ENCODE data around the gene FEN1.

The FEN1 gene, protein sequence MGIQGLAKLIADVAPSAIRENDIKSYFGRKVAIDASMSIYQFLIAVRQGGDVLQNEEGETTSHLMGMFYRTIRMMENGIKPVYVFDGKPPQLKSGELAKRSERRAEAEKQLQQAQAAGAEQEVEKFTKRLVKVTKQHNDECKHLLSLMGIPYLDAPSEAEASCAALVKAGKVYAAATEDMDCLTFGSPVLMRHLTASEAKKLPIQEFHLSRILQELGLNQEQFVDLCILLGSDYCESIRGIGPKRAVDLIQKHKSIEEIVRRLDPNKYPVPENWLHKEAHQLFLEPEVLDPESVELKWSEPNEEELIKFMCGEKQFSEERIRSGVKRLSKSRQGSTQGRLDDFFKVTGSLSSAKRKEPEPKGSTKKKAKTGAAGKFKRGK

GRCh38 chr11:61792310-61793082 is at the start of gene FEN1, which contains the start of gene TMEM258:
Gene FEN1 (plus strand): TSS chr11:61792911. CDS start chr11:61795362, 2,451 bp downstream.
Gene TMEM258 (minus strand): TSS chr11:61792599. CDS start chr11:61792558, 41 bp downstream.
- DNase-seq: peak; percentile 85

GRCh38 chr11:61743486-61744095 is 49.1 kb upstream of the FEN1 start:
- DNase-seq: no peak

- DNase-seq: no peak
These were observed 48.5 kb upstream of the FEN1 start for GRCh38 chr11:61744181-61744580.

- no peak for DNase-seq
These were observed 48.0 kb upstream of the FEN1 start for GRCh38 chr11:61744609-61745156.

DNA sequence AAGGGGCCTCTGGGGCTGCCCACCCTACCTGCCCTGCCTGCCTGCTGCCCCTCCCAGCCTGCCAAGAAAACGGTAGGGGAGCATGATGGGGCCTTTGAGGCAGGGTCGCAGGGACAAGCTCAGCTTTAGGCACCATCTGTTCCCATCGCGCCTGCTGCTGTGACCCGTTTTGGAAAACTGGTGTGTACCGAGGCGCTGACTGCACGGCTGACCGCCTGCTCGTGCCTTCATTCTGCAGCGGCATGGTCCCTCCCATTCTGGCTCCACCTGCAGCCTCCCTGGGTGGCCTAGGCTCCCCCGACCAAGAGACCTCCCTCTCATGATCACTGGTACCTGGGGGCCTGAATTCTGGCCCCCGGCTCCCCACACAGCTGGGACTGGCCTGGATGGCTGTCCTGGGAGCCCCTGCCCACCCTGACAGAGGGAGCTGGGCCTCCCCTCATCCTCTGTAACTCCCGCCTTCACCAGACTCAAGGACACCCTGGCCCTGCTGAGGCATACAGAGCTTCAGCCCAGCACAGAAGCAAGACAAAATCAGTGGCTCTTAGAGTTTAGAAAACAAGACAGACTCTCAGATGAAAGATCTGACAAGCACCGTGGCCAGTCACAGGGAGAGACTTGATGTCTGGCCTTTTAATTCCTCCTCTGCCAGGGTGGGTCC is 46.8 kb upstream of the FEN1 start:
- no peak for DNase-seq

- DNase-seq: no peak
These were observed 46.1 kb upstream of the FEN1 start for GRCh38 chr11:61746442-61747191.

GRCh38 chr11:61747192-61747966 is 45.3 kb upstream of the FEN1 start:
- peak; percentile 8 for DNase-seq

DNA sequence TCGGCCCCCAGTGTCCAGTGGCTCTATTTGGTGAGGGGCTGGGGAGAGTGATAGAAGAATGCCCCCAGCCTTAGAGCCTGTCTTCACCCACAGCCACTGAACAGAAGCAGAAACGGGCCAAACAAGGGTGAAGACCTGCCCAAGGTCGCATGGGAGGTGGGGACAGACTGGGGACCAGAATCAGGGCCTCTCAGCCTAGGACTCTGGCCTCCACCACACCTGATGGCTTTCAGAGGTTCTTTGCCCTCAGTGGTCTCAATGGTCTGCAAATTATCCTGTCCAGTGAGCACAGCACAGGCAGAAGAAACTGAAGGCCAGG is 44.8 kb upstream of the FEN1 start:
- no peak for DNase-seq

GRCh38 chr11:61749591-61750217 is 43.0 kb upstream of the FEN1 start:
- no peak for DNase-seq

DNA sequence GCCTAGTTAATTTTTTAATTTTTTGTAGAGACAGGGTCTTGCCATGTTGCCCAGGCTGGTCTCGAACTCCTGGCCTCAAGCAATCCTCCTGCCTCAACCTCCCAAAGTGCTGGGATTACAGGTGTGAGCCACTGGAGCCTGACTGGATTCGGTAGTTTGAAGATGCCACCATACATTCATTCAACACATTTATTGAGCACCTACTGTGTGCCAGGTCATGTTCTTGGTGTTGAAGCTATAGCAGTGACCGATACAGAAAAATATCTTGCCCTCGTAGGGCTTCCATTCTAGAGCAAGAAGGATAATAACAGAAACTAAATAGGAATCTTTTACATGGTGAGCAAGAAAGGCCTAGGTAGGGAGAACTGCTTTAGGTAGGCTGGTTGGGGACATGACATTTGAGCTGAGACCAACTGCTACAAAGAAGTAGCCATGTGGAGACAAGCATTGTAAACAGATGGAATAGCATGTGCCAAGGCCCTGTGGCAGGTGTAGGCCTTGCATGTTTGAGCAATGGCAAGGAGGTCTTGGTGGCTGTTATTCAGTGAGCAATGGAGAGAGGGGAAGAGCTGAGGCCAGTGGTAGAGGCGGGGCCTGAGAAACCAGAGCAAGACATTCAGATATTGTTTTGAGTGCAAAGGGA is 42.0 kb upstream of the FEN1 start:
- no peak for DNase-seq

- DNase-seq: no peak
These were observed 41.3 kb upstream of the FEN1 start for GRCh38 chr11:61751384-61751783.

DNA sequence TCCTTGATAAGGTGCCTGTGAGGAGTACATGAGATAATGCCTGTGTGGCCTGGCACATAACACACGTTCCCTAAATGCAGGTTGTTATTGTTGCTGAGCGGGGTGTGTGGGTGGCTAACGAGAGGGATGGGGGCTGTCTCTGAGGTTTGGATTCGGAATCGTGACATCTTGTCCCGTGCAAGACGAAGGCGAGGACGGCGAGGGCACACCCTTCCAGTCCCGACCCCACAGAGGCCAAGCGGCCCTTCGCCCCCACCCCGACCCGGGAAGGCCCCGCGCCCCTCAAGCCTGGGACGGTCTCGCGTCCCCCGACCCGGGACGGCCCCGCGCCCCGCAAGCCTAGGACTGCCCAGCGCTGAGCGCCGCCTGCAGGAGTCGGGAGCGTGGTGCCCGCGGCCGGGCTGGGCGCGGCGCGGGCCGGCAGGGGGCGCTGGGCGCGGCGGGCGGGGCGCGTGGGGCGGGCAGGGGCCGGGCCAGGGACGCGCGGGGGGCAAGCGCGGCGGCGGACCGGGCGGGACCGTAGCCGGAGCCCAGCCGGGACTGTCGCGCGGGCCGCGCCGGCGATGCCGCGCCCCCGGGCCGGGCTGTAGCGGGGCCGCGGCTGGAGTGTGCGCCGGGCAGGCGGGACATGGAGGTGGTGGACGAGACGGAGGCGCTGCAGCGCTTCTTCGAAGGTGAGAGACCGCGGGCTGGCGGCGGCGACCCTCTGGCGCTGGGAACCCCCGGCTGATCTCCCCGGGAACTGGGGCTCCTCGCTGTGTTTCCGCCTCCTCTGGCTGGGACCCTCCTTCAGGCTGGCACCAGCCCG is 40.4 kb upstream of the FEN1 start, which contains the start of gene MYRF:
TSS of gene MYRF (plus strand) at position 520 of the 808 bp plus-strand sequence. CDS start at position 629, 109 bp downstream.
- peak; percentile 19 for DNase-seq

DNA sequence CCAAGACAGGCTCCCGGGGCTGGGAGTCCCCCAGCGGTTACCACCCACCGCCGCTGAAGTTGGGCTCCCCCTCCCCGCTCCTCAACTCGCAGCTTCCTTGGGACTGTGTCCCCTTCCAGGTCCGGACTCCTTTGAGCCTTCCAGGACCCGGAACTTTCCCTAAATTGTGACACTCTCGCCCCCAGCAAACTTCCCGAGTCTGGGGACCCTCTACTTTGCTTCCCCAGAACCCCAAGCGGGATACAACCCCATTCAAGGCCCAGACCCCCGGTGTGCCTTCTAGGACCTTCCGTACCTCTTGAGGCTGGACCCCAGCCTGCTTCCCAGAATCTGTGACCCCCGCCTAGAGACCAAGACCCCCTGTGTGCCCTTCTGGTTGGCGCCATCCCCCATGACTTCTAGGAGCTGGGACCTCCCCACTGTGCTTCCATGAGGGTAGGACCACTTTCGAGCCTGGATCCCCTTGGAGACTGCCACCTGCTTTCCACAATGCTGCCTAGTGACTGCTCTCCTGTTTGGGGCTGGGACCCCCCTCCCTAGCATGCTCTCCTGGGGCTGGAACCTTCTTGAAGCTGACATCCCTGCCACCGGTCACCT is 39.7 kb upstream of the FEN1 start:
- no peak for DNase-seq

- no peak for DNase-seq
These were observed 39.0 kb upstream of the FEN1 start for GRCh38 chr11:61753672-61754071.

DNA sequence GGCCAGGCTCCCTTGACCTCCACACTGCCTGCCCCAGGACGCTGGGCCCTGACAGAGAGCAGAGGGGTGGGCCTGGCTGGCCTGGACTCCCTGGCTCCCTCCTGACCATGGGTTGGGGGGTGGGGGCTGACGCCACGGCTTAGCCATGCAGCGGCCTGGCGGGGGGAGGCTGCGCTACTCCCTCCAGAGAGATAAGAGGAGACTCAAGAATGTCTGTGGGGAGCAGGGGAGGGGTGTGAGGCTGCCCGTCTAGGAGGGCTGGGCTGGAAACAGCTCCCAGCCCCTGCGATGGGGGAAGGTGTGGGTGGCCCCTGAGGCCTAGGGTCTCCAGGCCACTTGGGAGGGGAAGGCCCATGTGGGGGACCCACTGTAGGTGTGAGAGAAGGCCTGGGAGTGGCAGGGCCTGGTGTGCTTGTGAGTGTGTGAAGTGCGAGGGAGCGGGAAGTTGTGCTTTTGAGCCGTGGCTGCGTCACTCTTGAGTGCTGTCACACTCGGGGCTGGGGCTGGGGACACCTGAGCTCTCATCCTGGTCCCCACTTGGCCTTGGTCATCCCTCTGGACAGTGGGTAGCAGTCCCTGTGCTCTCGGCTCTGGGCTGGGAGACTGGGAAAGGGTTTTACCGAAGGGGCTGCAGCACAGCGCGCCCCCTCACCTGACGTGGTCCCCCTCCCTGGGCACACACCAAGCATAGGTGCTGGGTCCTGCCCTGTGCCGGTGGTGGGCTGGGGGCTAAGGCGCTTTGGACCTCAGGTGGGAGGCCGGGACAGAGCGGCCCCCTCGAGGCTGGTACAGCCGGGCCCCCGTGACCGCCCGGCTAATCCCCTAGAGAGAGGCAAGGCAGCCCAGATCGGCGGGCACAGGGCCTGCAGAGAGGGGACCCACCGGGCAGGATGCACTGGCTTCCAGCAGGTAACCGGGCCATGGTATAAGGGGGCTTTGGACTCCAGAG is 37.9 kb upstream of the FEN1 start:
- no peak for DNase-seq

- DNase-seq: no peak
These were observed 36.6 kb upstream of the FEN1 start for GRCh38 chr11:61756147-61756451.

DNA sequence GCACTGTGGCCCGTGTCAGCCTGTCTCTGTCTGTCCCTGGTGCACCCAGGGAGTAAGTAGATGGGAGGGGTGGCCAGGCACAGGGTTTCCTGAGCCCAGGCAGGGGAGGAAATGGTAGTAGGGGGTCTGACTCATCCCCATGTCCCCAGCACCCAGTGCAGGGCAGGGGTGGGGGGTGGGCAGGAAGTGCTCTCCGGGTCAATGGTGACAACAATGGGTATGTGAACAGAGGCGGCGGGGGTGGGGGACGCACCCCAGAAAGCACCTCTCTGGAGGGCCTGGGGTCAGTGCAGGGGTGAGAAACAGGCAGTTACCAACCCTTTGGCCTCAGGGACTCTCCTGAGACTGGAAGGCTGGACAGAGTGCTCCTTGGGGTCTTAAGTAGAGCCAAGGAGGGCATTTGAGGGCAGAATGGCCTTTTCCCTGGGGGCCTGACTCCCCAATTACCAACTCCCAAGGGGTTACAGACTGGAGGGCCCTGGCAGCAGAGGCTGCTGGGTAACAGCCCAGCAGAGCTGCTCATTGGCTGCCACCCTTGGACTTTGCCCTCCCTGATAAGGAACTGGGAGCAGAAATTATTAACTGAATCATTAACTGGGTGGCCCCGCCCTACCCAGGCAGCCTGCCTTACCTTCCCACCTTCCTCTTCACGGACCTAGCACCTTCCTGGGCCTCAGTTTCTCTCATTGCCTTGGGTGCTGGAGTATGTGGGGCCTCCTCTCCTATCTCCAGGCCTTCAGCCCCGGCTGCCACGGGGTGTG is 36.1 kb upstream of the FEN1 start:
- peak; percentile 33 for DNase-seq

Data from CD4-positive, alpha-beta T cell treated with Interleukin-4 for 4 hours (primary cell).